Colonic mucosa (tissue), 4 donors: ENCODE measurements around the gene HS3ST6. TPM values are rescaled to one million over a fixed set of nuclear protein-coding genes. Genes with fewer than 3 reads are reported as not detected.

ENCODE experiments used
- DNase-seq: peaks from one replicate; pipeline ENCODE4 v3.0.0-alpha.2; 2020
- H3K27ac ChIP-seq: fragments of 200-600 bp; one replicate; pipeline ENCODE4 v1.8.0; 2021
- H3K27me3 ChIP-seq: fragments of 200-600 bp; one replicate; pipeline ENCODE4 v1.8.0; 2021
- H3K36me3 ChIP-seq: fragments of 200-600 bp; one replicate; pipeline ENCODE4 v1.8.0; 2021
- H3K4me1 ChIP-seq: fragments of 200-600 bp; one replicate; pipeline ENCODE4 v1.8.0; 2021; ENCODE audit warnings: mild to moderate bottlenecking
- H3K4me3 ChIP-seq: fragments of 200-600 bp; one replicate; pipeline ENCODE4 v1.8.0; 2021
- H3K9ac ChIP-seq, 2 donors: one replicate each; pipeline ENCODE4 v1.7.0; 2013; ENCODE audit warnings: control low read depth in 2 of 2, low read depth in 2 of 2, low read length in 2 of 2
- H3K9me3 ChIP-seq: fragments of 200-600 bp; one replicate; pipeline ENCODE4 v1.8.0; 2021
- CTCF ChIP-seq: fragments of 200-600 bp; IDR thresholded peaks from one replicate; pipeline ENCODE4 v1.8.0; 2022; ENCODE audit warnings: antibody characterized with exemption, mild to moderate bottlenecking
- intact Hi-C: fragments of 100-400 bp; cut with DNase I; formaldehyde crosslinking; loops from one replicate; pipeline ENCODE4 v1.14.1; 2022
- total RNA-seq, 2 donors: library from RNA; stranded (reverse); fragmentation: NEBNext Ultra II Directional in 1 of 2; extraction: Animal tissue kit (Norgen Biotek cat#: 25700) in 1 of 2; gene quantifications; one replicate each; pipeline ENCODE4 v1.2.1, GENCODE V29; 2021
- donor health status: healthy.
- donor health status: DM: no; HTN: no; CAD: no.
- donor health status: DM: no; HTN: no; CAD: no.

Gene HS3ST6
- total RNA-seq = under 1 TPM; 0.59 to 0.82 TPM

GRCh38 chr16:1918351-1919326 lies at the start of gene HS3ST6:
TSS of gene HS3ST6 (minus strand) at chr16:1918415. CDS start at chr16:1918323, 92 bp downstream.
- TF ChIP-seq CTCF = no peak
- intact Hi-C loops = no loop called here
- Histone ChIP-seq H3K27ac (no peak within 1 kb of the TSS), H3K27me3 (peaks cover 32% of the 10 kb centered on the region), H3K4me1 (peaks cover 9% of the 10 kb centered on the region), H3K36me3 (no peaks in the 10 kb centered on the region), H3K9me3 (no peaks in the 10 kb centered on the region), H3K9ac (no peak within 1 kb of the TSS), H3K4me3 (no peak within 1 kb of the TSS)
- no peak for DNase-seq

- H3K4me1 ChIP-seq = peaks cover 4% of the 10 kb centered on the region
- H3K9ac ChIP-seq = peak within 1 kb of the TSS; percentile 77 to 99
- DNase-seq = no peak
- peak within 1 kb of the TSS; percentile 92 for H3K4me3 ChIP-seq
- intact Hi-C loops = no loop called here
- no peaks in the 10 kb centered on the region for H3K9me3 ChIP-seq
- H3K27ac ChIP-seq = peak within 1 kb of the TSS; percentile 89
- TF ChIP-seq CTCF = no peak
- H3K36me3 ChIP-seq = no peaks in the 10 kb centered on the region
- no peaks in the 10 kb centered on the region for H3K27me3 ChIP-seq
Observed at GRCh38 chr16:1966460-1966859, 48.2 kb upstream of the HS3ST6 start, which contains the start of gene RNF151. TSS of gene RNF151 (plus strand) at chr16:1966856. CDS start at chr16:1966882, 26 bp downstream.

GRCh38 chr16:1965396-1966001 lies 47.3 kb upstream of the HS3ST6 start:
- Histone ChIP-seq H3K4me3 (peak overlapping the region; percentile 92), H3K27me3 (no peaks in the 10 kb centered on the region), H3K9me3 (no peaks in the 10 kb centered on the region), H3K4me1 (peaks cover 3% of the 10 kb centered on the region), H3K36me3 (no peaks in the 10 kb centered on the region), H3K9ac (peak overlapping the region; percentile 77 to 99), H3K27ac (peak overlapping the region; percentile 89)
- TF ChIP-seq CTCF = no peak
- intact Hi-C loops = no loop called here
- no peak for DNase-seq

GRCh38 chr16:1964506-1965395 lies 46.5 kb upstream of the HS3ST6 start, which contains the start of gene RPS2:
TSS of gene RPS2 (minus strand) at chr16:1964826. CDS start at chr16:1964625, 201 bp downstream.
- intact Hi-C loops = no loop called here
- Histone ChIP-seq H3K27me3 (no peaks in the 10 kb centered on the region), H3K36me3 (no peaks in the 10 kb centered on the region), H3K4me1 (peaks cover 4% of the 10 kb centered on the region), H3K9me3 (no peaks in the 10 kb centered on the region), H3K27ac (peak within 1 kb of the TSS; percentile 89), H3K4me3 (peak within 1 kb of the TSS; percentile 92), H3K9ac (peak within 1 kb of the TSS; percentile 77 to 99)
- peak; percentile 99 for DNase-seq
- no peak for TF ChIP-seq CTCF
